SK-N-SH (cell line): ENCODE measurements around the gene MYO10.

ENCODE experiments used
- POLR2AphosphoS5 ChIP-seq: IDR thresholded peaks from 2 replicates; pipeline ENCODE4 v1.6.1; 2012; ENCODE audit warnings: low read depth, low read length
- TAF1 ChIP-seq: IDR thresholded peaks from 2 replicates; pipeline ENCODE4 v1.6.1; 2012; ENCODE audit warnings: low read depth, mild to moderate bottlenecking, low read length, moderate library complexity, borderline replicate concordance
- YY1 ChIP-seq: IDR thresholded peaks from 2 replicates; pipeline ENCODE4 v1.4.0; 2012; ENCODE audit warnings: low read depth, mild to moderate bottlenecking
- TF ChIP-seq, protein P1 (sequence below): fragments of 200-600 bp; sonication (generic); IDR thresholded peaks from 2 replicates; pipeline ENCODE4 v1.6.1; 2017; ENCODE audit warnings: antibody characterized with exemption, mild to moderate bottlenecking, moderate library complexity

DNA sequence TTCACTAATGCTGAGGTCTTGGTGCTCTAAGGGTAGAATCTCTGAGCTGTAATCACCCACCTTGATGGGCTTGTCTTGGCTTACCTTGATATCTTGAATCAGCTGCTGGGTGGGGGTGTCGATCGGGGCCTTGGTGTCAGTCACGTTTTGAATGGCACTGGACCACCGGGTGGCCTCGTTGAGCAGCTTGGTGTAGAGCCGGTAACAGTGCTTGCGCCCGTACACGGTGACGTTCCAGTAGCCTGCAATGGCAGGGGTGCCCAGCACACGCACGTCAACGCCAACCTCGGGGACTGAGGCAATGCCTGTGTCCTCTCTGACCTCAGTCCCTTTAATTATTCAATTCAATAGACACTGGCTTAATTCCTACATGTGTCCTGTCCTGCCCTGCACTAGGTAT lies 256.2 kb downstream of the MYO10 start:
- TF ChIP-seq POLR2AphosphoS5 (no peak), TAF1 (no peak), YY1 (no peak)
- TF ChIP-seq, protein P1, sequence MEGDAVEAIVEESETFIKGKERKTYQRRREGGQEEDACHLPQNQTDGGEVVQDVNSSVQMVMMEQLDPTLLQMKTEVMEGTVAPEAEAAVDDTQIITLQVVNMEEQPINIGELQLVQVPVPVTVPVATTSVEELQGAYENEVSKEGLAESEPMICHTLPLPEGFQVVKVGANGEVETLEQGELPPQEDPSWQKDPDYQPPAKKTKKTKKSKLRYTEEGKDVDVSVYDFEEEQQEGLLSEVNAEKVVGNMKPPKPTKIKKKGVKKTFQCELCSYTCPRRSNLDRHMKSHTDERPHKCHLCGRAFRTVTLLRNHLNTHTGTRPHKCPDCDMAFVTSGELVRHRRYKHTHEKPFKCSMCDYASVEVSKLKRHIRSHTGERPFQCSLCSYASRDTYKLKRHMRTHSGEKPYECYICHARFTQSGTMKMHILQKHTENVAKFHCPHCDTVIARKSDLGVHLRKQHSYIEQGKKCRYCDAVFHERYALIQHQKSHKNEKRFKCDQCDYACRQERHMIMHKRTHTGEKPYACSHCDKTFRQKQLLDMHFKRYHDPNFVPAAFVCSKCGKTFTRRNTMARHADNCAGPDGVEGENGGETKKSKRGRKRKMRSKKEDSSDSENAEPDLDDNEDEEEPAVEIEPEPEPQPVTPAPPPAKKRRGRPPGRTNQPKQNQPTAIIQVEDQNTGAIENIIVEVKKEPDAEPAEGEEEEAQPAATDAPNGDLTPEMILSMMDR: peak; percentile 27
